Measurements from ENCODE around the gene KRTAP10-5.

KRTAP10-5 gene

GRCh38 chr21:44544566-44544965, 35.8 kb downstream of the KRTAP10-5 start:
- DNase-seq, result no peak

- DNase-seq, result no peak
These were observed 37.7 kb downstream of the KRTAP10-5 start for GRCh38 chr21:44542716-44543115.

- DNase-seq, result no peak
These were observed 39.6 kb downstream of the KRTAP10-5 start for GRCh38 chr21:44540741-44541288.

- no peak for DNase-seq
These were observed 40.3 kb downstream of the KRTAP10-5 start, which contains the start of gene KRTAP10-1 for GRCh38 chr21:44539991-44540666. TSS of gene KRTAP10-1 (minus strand) at chr21:44540195. CDS start at chr21:44540150, 45 bp downstream.

- DNase-seq, result no peak
These were observed 41.4 kb downstream of the KRTAP10-5 start for GRCh38 chr21:44539046-44539445.

GRCh38 chr21:44537930-44538911, 42.2 kb downstream of the KRTAP10-5 start:
- DNase-seq, result no peak

- DNase-seq, result no peak
These were observed 44.4 kb downstream of the KRTAP10-5 start for GRCh38 chr21:44535963-44536362.

GRCh38 chr21:44534688-44535087, 45.7 kb downstream of the KRTAP10-5 start:
- no peak for DNase-seq

GRCh38 chr21:44533891-44534627, 46.3 kb downstream of the KRTAP10-5 start:
- no peak for DNase-seq

- no peak for DNase-seq
These were observed 47.1 kb downstream of the KRTAP10-5 start for GRCh38 chr21:44533121-44533890.

- no peak for DNase-seq
These were observed 47.7 kb downstream of the KRTAP10-5 start for GRCh38 chr21:44532712-44533111.

GRCh38 chr21:44531606-44532564, 48.5 kb downstream of the KRTAP10-5 start:
- DNase-seq, result no peak

GRCh38 chr21:44530903-44531605, 49.4 kb downstream of the KRTAP10-5 start:
- DNase-seq, result no peak

- DNase-seq, result no peak
These were observed 50.0 kb downstream of the KRTAP10-5 start for GRCh38 chr21:44530221-44530902.

- DNase-seq, result no peak
These were observed 50.8 kb downstream of the KRTAP10-5 start for GRCh38 chr21:44529503-44530125.

Measured in NCI-H748 treated with DMSO at 0.1 percent for 48 hours (cell line).